SK-N-SH treated with all-trans-retinoic acid at 6 μM for 48 hours (cell line): ENCODE results near the gene MMGT1.

Experiments used
- ATAC-seq: fragments of 200-7000 bp; cut with Tn5 transposase; 3 replicates; pipeline ENCODE4 v1.9.1; 2020; ENCODE audit warnings: mild to moderate bottlenecking, moderate library complexity
- ARNTL ChIP-seq: fragments of 450-650 bp; formaldehyde crosslinking; IDR thresholded peaks from 2 replicates; pipeline ENCODE4 v1.5.0; 2020; ENCODE audit warnings: low read depth, mild to moderate bottlenecking, moderate library complexity, borderline replicate concordance
- BACH2 ChIP-seq: fragments of 250-450 bp; sonication (Bioruptor Pico); IDR thresholded peaks from 2 replicates; pipeline ENCODE4 v1.9.0; 2021; ENCODE audit warnings: mild to moderate bottlenecking, borderline replicate concordance
- CREB5 ChIP-seq: fragments of 250-450 bp; sonication (Bioruptor Pico); IDR thresholded peaks from 2 replicates; pipeline ENCODE4 v1.5.1; 2020; ENCODE audit warnings: low read depth, mild to moderate bottlenecking, moderate library complexity
- CSDC2 ChIP-seq: fragments of 250-450 bp; sonication (Bioruptor Pico); IDR thresholded peaks from 2 replicates; pipeline ENCODE4 v1.5.0; 2020; ENCODE audit warnings: mild to moderate bottlenecking, moderate library complexity
- ESRRG ChIP-seq: fragments of 250-450 bp; sonication (Bioruptor Pico); IDR thresholded peaks from 2 replicates; pipeline ENCODE4 v1.6.1; 2021; ENCODE audit warnings: mild to moderate bottlenecking
- GLIS3 ChIP-seq: fragments of 250-450 bp; sonication (Bioruptor Pico); IDR thresholded peaks from 2 replicates; pipeline ENCODE4 v1.5.0; 2020; ENCODE audit warnings: mild to moderate bottlenecking, moderate library complexity
- ISL1 ChIP-seq: fragments of 250-450 bp; sonication (Bioruptor Pico); IDR thresholded peaks from 2 replicates; pipeline ENCODE4 v2.1.2; 2022; ENCODE audit warnings: mild to moderate bottlenecking, moderate library complexity
- OSR1 ChIP-seq: fragments of 250-450 bp; sonication (Bioruptor Pico); IDR thresholded peaks from 2 replicates; pipeline ENCODE4 v1.8.0; 2022; ENCODE audit warnings: moderate library complexity, mild to moderate bottlenecking, inconsistent platforms
- POU6F1 ChIP-seq: fragments of 250-450 bp; sonication (Bioruptor Pico); IDR thresholded peaks from 2 replicates; pipeline ENCODE4 v1.8.0; 2021; ENCODE audit warnings: low read depth, mild to moderate bottlenecking, moderate library complexity, borderline replicate concordance
- PPARA ChIP-seq: fragments of 250-450 bp; sonication (Bioruptor Pico); IDR thresholded peaks from 2 replicates; pipeline ENCODE4 v1.5.0; 2020; ENCODE audit warnings: mild to moderate bottlenecking, borderline replicate concordance
- RARB ChIP-seq: fragments of 250-450 bp; sonication (Bioruptor Pico); IDR thresholded peaks from 2 replicates; pipeline ENCODE4 v1.8.0; 2021; ENCODE audit warnings: mild to moderate bottlenecking, moderate library complexity
- SNAI2 ChIP-seq: fragments of 250-450 bp; sonication (Bioruptor Pico); IDR thresholded peaks from 2 replicates; pipeline ENCODE4 v1.5.0; 2020; ENCODE audit warnings: mild to moderate bottlenecking, moderate library complexity
- TCF4 ChIP-seq: fragments of 250-450 bp; sonication (Bioruptor Pico); IDR thresholded peaks from 2 replicates; pipeline ENCODE4 v1.8.0; 2021; ENCODE audit warnings: mild to moderate bottlenecking, moderate library complexity, borderline replicate concordance
- TOX ChIP-seq: fragments of 250-450 bp; sonication (Bioruptor Pico); IDR thresholded peaks from 2 replicates; pipeline ENCODE4 v1.8.0; 2021; ENCODE audit warnings: mild to moderate bottlenecking, moderate library complexity, borderline replicate concordance
- ZC3H10 ChIP-seq: fragments of 250-450 bp; sonication (Bioruptor Pico); IDR thresholded peaks from 2 replicates; pipeline ENCODE4 v1.5.1; 2021; ENCODE audit warnings: mild to moderate bottlenecking, moderate library complexity
- ZFP3 ChIP-seq: fragments of 250-450 bp; sonication (Bioruptor Pico); IDR thresholded peaks from 2 replicates; pipeline ENCODE4 v1.5.0; 2020; ENCODE audit warnings: mild to moderate bottlenecking, moderate library complexity
- ZNF565 ChIP-seq: fragments of 450-650 bp; formaldehyde crosslinking; conservative IDR thresholded peaks from 2 replicates; pipeline ENCODE4 v1.5.0; 2020; ENCODE audit warnings: low read depth, mild to moderate bottlenecking, moderate library complexity
- ZNF70 ChIP-seq: fragments of 450-650 bp; formaldehyde crosslinking; IDR thresholded peaks from 2 replicates; pipeline ENCODE4 v1.5.0; 2020; ENCODE audit warnings: mild to moderate bottlenecking, moderate library complexity
- ZNF8 ChIP-seq: fragments of 450-650 bp; formaldehyde crosslinking; IDR thresholded peaks from 2 replicates; pipeline ENCODE4 v1.5.0; 2020; ENCODE audit warnings: mild to moderate bottlenecking, moderate library complexity
- TF ChIP-seq, protein P1 (sequence below): fragments of 250-450 bp; sonication (Bioruptor Pico); IDR thresholded peaks from 2 replicates; pipeline ENCODE4 v1.5.0; 2020; ENCODE audit warnings: mild to moderate bottlenecking, moderate library complexity
- TF ChIP-seq, protein P2 (sequence below): fragments of 250-450 bp; sonication (Bioruptor Pico); IDR thresholded peaks from 2 replicates; pipeline ENCODE4 v1.5.1; 2021; ENCODE audit warnings: mild to moderate bottlenecking, moderate library complexity
- TF ChIP-seq, protein P3 (sequence below): fragments of 250-450 bp; sonication (Bioruptor Pico); IDR thresholded peaks from 2 replicates; pipeline ENCODE4 v1.8.0; 2020; ENCODE audit warnings: mild to moderate bottlenecking, moderate library complexity, borderline replicate concordance

The MMGT1 gene

DNA sequence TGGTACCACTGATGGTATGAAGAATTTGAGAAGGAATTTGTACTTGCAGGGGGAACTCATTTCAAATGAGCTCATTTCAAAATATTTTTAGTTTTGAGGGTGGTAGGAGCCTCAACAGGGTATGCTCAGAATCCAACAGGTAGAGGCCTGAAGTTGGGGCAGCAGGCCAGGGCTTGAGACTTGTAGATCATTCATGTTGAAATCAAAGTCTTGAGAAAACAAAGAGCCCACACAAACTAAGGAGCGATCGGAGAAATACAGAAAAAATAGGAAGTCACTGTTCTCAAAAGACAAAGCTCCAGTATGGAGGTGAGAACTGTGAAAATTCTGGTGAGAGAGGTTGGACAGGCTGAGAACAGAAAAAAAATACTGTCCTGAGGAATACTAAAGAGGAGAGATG, 10.5 kb upstream of the MMGT1 start (continued):
- TF ChIP-seq, protein P1, sequence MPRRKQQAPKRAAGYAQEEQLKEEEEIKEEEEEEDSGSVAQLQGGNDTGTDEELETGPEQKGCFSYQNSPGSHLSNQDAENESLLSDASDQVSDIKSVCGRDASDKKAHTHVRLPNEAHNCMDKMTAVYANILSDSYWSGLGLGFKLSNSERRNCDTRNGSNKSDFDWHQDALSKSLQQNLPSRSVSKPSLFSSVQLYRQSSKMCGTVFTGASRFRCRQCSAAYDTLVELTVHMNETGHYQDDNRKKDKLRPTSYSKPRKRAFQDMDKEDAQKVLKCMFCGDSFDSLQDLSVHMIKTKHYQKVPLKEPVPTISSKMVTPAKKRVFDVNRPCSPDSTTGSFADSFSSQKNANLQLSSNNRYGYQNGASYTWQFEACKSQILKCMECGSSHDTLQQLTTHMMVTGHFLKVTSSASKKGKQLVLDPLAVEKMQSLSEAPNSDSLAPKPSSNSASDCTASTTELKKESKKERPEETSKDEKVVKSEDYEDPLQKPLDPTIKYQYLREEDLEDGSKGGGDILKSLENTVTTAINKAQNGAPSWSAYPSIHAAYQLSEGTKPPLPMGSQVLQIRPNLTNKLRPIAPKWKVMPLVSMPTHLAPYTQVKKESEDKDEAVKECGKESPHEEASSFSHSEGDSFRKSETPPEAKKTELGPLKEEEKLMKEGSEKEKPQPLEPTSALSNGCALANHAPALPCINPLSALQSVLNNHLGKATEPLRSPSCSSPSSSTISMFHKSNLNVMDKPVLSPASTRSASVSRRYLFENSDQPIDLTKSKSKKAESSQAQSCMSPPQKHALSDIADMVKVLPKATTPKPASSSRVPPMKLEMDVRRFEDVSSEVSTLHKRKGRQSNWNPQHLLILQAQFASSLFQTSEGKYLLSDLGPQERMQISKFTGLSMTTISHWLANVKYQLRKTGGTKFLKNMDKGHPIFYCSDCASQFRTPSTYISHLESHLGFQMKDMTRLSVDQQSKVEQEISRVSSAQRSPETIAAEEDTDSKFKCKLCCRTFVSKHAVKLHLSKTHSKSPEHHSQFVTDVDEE (CRISPR knock-in tag), result no peak
- TF ChIP-seq RARB, result no peak
- TF ChIP-seq OSR1 (CRISPR knock-in tag), result no peak
- TF ChIP-seq, protein P2, sequence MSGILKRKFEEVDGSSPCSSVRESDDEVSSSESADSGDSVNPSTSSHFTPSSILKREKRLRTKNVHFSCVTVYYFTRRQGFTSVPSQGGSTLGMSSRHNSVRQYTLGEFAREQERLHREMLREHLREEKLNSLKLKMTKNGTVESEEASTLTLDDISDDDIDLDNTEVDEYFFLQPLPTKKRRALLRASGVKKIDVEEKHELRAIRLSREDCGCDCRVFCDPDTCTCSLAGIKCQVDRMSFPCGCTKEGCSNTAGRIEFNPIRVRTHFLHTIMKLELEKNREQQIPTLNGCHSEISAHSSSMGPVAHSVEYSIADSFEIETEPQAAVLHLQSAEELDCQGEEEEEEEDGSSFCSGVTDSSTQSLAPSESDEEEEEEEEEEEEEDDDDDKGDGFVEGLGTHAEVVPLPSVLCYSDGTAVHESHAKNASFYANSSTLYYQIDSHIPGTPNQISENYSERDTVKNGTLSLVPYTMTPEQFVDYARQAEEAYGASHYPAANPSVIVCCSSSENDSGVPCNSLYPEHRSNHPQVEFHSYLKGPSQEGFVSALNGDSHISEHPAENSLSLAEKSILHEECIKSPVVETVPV (CRISPR knock-in tag), result no peak
- TF ChIP-seq ZFP3 (CRISPR knock-in tag), result no peak

- TF ChIP-seq GLIS3 (CRISPR knock-in tag) (no peak), PPARA (CRISPR knock-in tag) (no peak), ISL1 (no peak), OSR1 (CRISPR knock-in tag) (no peak), TCF4 (CRISPR knock-in tag) (no peak), POU6F1 (CRISPR knock-in tag) (no peak)
- TF ChIP-seq, protein P3, sequence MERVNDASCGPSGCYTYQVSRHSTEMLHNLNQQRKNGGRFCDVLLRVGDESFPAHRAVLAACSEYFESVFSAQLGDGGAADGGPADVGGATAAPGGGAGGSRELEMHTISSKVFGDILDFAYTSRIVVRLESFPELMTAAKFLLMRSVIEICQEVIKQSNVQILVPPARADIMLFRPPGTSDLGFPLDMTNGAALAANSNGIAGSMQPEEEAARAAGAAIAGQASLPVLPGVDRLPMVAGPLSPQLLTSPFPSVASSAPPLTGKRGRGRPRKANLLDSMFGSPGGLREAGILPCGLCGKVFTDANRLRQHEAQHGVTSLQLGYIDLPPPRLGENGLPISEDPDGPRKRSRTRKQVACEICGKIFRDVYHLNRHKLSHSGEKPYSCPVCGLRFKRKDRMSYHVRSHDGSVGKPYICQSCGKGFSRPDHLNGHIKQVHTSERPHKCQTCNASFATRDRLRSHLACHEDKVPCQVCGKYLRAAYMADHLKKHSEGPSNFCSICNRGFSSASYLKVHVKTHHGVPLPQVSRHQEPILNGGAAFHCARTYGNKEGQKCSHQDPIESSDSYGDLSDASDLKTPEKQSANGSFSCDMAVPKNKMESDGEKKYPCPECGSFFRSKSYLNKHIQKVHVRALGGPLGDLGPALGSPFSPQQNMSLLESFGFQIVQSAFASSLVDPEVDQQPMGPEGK, result no peak
- TF ChIP-seq, protein P1 (CRISPR knock-in tag), result no peak
Observed at GRCh38 chrX:135982860-135983259, 9.1 kb upstream of the MMGT1 start.

DNA sequence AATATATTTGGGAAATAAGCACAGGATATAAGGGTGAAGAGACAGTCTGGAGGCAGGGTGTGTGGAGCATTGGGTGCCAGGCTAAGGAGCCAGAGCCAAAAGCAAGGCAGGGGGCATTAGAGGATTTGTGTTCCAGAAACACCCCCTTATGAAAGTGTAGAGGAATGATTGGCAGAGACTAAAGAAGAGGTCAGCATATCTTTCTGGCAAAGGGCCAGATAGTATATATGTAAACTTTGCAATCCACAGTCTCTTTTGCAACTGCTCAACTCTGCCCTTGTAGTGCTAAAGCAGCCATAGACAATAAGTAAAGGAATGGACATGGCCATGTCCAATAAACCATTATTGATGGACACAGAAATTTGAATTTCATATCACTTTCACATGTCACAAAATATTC, 7.9 kb upstream of the MMGT1 start:
- no peak for ATAC-seq
- TF ChIP-seq ZC3H10 (CRISPR knock-in tag) (no peak), ARNTL (no peak), ISL1 (no peak), TCF4 (CRISPR knock-in tag) (no peak), CREB5 (CRISPR knock-in tag) (no peak)

More at GRCh38 chrX:135982860-135983259, 9.1 kb upstream of the MMGT1 start:
- ATAC-seq, result no peak

DNA sequence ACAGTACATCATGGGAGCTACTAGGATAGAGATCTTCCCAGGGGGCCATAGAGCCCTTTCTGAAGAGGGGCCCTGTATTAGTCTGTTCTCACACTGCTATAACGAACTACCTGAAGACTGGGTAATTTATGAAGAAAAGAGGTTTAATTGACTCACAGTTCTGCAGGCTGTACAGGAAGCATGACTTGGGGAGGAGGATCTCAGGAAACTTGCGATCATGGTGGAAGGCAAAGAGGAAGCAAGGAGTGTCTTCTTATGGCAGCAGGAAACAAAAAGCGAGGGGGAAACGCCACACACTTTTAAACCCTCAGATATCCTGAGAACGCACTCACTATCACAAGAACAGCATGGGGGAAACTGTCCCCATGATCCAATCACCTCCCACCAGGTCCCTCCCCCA, 7.2 kb upstream of the MMGT1 start:
- no peak for ATAC-seq
- TF ChIP-seq OSR1 (CRISPR knock-in tag) (no peak), ZNF70 (CRISPR knock-in tag) (no peak), PPARA (CRISPR knock-in tag) (no peak), ZC3H10 (CRISPR knock-in tag) (no peak), ZFP3 (CRISPR knock-in tag) (no peak), TOX (no peak), BACH2 (CRISPR knock-in tag) (no peak), ZNF565 (CRISPR knock-in tag) (no peak), ESRRG (CRISPR knock-in tag) (no peak), ZNF8 (no peak), SNAI2 (CRISPR knock-in tag) (no peak), ISL1 (no peak), GLIS3 (CRISPR knock-in tag) (no peak), CSDC2 (CRISPR knock-in tag) (no peak)
- TF ChIP-seq, protein P1 (CRISPR knock-in tag), result no peak
